GM20000 (cell line): ENCODE data around the gene HOXD10.

Experiments
- DNase-seq: peaks from one replicate; pipeline ENCODE4 v3.0.0; 2012; ENCODE audit warnings: low spot score
- CTCF ChIP-seq: IDR thresholded peaks from 2 replicates; pipeline ENCODE4 v1.5.1; 2012; ENCODE audit warnings: mild to moderate bottlenecking, control low read depth; ENCODE audit errors: extremely low read depth, missing control alignments

HOXD10 gene

GRCh38 chr2:176129813-176130146 is 13.2 kb downstream of the HOXD10 start:
- DNase-seq = no peak
- TF ChIP-seq CTCF = no peak

GRCh38 chr2:176130147-176130956 is 13.8 kb downstream of the HOXD10 start:
- TF ChIP-seq CTCF = no peak
- DNase-seq = no peak

- no peak for TF ChIP-seq CTCF
- DNase-seq = no peak
Measured at GRCh38 chr2:176130957-176131847, 14.6 kb downstream of the HOXD10 start.

- DNase-seq = no peak
- TF ChIP-seq CTCF = no peak
Measured at GRCh38 chr2:176131848-176132158, 15.2 kb downstream of the HOXD10 start.

GRCh38 chr2:176132205-176133171 is 15.9 kb downstream of the HOXD10 start:
- TF ChIP-seq CTCF = no peak
- no peak for DNase-seq

GRCh38 chr2:176133389-176133788 is 16.8 kb downstream of the HOXD10 start:
- DNase-seq = no peak
- no peak for TF ChIP-seq CTCF
